Lung (tissue), 12 donors: ENCODE data around the gene DOK6. TPM values are rescaled to one million over a fixed set of nuclear protein-coding genes. Genes with fewer than 3 reads are reported as not detected.

Experiments
- ATAC-seq: fragments of 200-7000 bp; cut with Tn5 transposase; one replicate; pipeline ENCODE4 v1.9.1; 2020; ENCODE audit warnings: moderate number of reproducible peaks; ENCODE audit not compliant: insufficient read depth, low FRiP score
- DNase-seq, 3 donors: peaks; one replicate each; pipeline ENCODE4 v3.0.0-alpha.2; 2013 to 2017
- H3K27ac ChIP-seq, 2 donors: one replicate each; pipeline ENCODE4 v1.5.1; 2013; ENCODE audit warnings: mild to moderate bottlenecking in 2 of 2, moderate library complexity in 2 of 2, control low read depth in 1 of 2, inconsistent platforms in 1 of 2, low read depth in 1 of 2, low read length in 1 of 2
- H3K27me3 ChIP-seq, 3 donors: one replicate each; pipeline ENCODE4 v1.5.1; 2013; ENCODE audit warnings: low read length in 2 of 3; ENCODE audit not compliant: control insufficient read depth in 3 of 3, insufficient read depth in 3 of 3
- H3K36me3 ChIP-seq, 4 donors: one replicate each; pipeline ENCODE4 v1.5.1; 2013; ENCODE audit warnings: low read length in 4 of 4, mild to moderate bottlenecking in 1 of 4, moderate library complexity in 1 of 4; ENCODE audit not compliant: control insufficient read depth in 4 of 4, insufficient read depth in 4 of 4
- H3K4me1 ChIP-seq, 5 donors: one replicate each; pipeline ENCODE4 v1.5.1; 2013; ENCODE audit warnings: low read length in 5 of 5, mild to moderate bottlenecking in 2 of 5, moderate library complexity in 1 of 5; ENCODE audit not compliant: control insufficient read depth in 5 of 5, insufficient read depth in 5 of 5
- H3K4me3 ChIP-seq: one replicate; pipeline ENCODE4 v1.5.1; 2013; ENCODE audit warnings: mild to moderate bottlenecking, control low read depth, moderate library complexity
- H3K9ac ChIP-seq, 2 donors: one replicate each; pipeline ENCODE4 v1.5.1; 2013; ENCODE audit warnings: low read length in 2 of 2, control low read depth in 1 of 2; ENCODE audit not compliant: insufficient read depth in 1 of 2
- H3K9me3 ChIP-seq, 4 donors: one replicate each; pipeline ENCODE4 v1.5.1; 2013; ENCODE audit warnings: low read length in 3 of 4, mild to moderate bottlenecking in 1 of 4, moderate library complexity in 1 of 4; ENCODE audit not compliant: control insufficient read depth in 4 of 4, insufficient read depth in 3 of 4
- CTCF ChIP-seq: IDR thresholded peaks from 2 replicates; pipeline ENCODE4 v1.5.1; 2012; ENCODE audit warnings: mild to moderate bottlenecking; ENCODE audit errors: control extremely low read depth, extremely low read depth
- WGBS, 2 donors: extraction: QIAGEN DNeasy Blood & Tissue Kit; methylation state at CpG; one replicate each; pipeline ENCODE4 v1.1.7; 2013; 5-methylcytosine and 5-hydroxymethylcytosine counted together
- polyA plus RNA-seq, 2 donors: library from polyadenylated mRNA; stranded (reverse); fragments of 200-250 nt; gene quantifications; one replicate each; pipeline ENCODE4 v1.2.1, GENCODE V29; 2013
- total RNA-seq, 2 donors: library from RNA; depleted of rRNA in 1 of 2; stranded (reverse); fragments of >200 nt in 1 of 2; gene quantifications; one replicate each; pipeline ENCODE4 v1.2.1, GENCODE V29; 2014 to 2021
- donor health status: control.
- donor health status: control.
- donor health status: Bipolar disorder and iron deficiency.
- donor health status: healthy.
- donor health status: DM: yes; HTN: yes; CAD: no.

The DOK6 gene
- total and polyA plus RNA-seq, 4 donors, result 0.61 to 21.3 (median 2.7) TPM

GRCh38 chr18:69677595-69677994 lies 276.9 kb downstream of the DOK6 start:
- TF ChIP-seq CTCF, result no peak
- WGBS, 2 donors, result 91 to 93% methylated on average over 6 of the region's 6 CpGs
- H3K27ac ChIP-seq, result no peak overlapping the region

GRCh38 chr18:69680123-69680522 lies 279.4 kb downstream of the DOK6 start:
- ATAC-seq, result no peak
- 61 to 65% methylated on average over 4 of the region's 4 CpGs for WGBS, 2 donors
- Histone ChIP-seq H3K36me3 (no peaks in the 10 kb centered on the region), H3K4me1 (peaks cover 0 to 6% (median 0%) of the 10 kb centered on the region in 5 donors), H3K9ac (no peak overlapping the region), H3K9me3 (peaks cover 0 to 3% (median 0%) of the 10 kb centered on the region in 4 donors), H3K27ac (no peak overlapping the region), H3K4me3 (no peak overlapping the region), H3K27me3 (no peaks in the 10 kb centered on the region)
- peak in 1 of 3 donors; percentile 40 for DNase-seq
- no peak for TF ChIP-seq CTCF

More at GRCh38 chr18:69677595-69677994, 276.9 kb downstream of the DOK6 start:
- Histone ChIP-seq H3K4me1 (peaks cover 0 to 7% (median 5%) of the 10 kb centered on the region in 5 donors), H3K9ac (no peak overlapping the region), H3K4me3 (no peak overlapping the region), H3K27me3 (no peaks in the 10 kb centered on the region), H3K36me3 (peaks cover 0 to 3% (median 0%) of the 10 kb centered on the region in 4 donors), H3K9me3 (peaks cover 0 to 2% (median 0%) of the 10 kb centered on the region in 4 donors)
- DNase-seq, result no peak
- no peak for ATAC-seq

GRCh38 chr18:69683176-69683575 lies 282.5 kb downstream of the DOK6 start:
- TF ChIP-seq CTCF, result no peak
- ATAC-seq, result no peak
- no peak overlapping the region for H3K9ac ChIP-seq
- H3K4me3 ChIP-seq, result no peak overlapping the region
- peaks cover 0 to 6% (median 0%) of the 10 kb centered on the region in 5 donors for H3K4me1 ChIP-seq
- H3K9me3 ChIP-seq, result peaks cover 0 to 1% (median 0%) of the 10 kb centered on the region in 4 donors
- H3K36me3 ChIP-seq, result no peaks in the 10 kb centered on the region
- no peak overlapping the region for H3K27ac ChIP-seq
- peak in 2 of 3 donors; percentile 68 to 78 for DNase-seq
- no peaks in the 10 kb centered on the region for H3K27me3 ChIP-seq
- 71 to 75% methylated on average over 2 of the region's 2 CpGs for WGBS, 2 donors

GRCh38 chr18:69684789-69685188 lies 284.1 kb downstream of the DOK6 start:
- H3K4me3 ChIP-seq, result no peak overlapping the region
- TF ChIP-seq CTCF, result no peak
- H3K9ac ChIP-seq, result no peak overlapping the region
- no peaks in the 10 kb centered on the region for H3K36me3 ChIP-seq
- peaks cover 0 to 1% (median 0%) of the 10 kb centered on the region in 4 donors for H3K9me3 ChIP-seq
- DNase-seq (no peak), ATAC-seq (no peak)
- no peaks in the 10 kb centered on the region for H3K27me3 ChIP-seq
- 80 to 94% methylated on average over 2 of the region's 2 CpGs for WGBS, 2 donors
- H3K27ac ChIP-seq, result no peak overlapping the region
- peaks cover 0 to 17% (median 0%) of the 10 kb centered on the region in 5 donors for H3K4me1 ChIP-seq
